OCI-LY3 (cell line): ENCODE measurements around the gene VAC14.

ENCODE experiments used
- H2AFZ ChIP-seq: fragments of 200-600, 300-600 bp; shearing (Covaris generic); 2 replicates; pipeline ENCODE4 v1.6.0; 2014; ENCODE audit warnings: antibody characterized with exemption, low read depth, low read length
- H3K27ac ChIP-seq: fragments of 200-600, 300-600 bp; sonication (generic); 2 replicates; pipeline ENCODE4 v1.5.1; 2014; ENCODE audit warnings: mild to moderate bottlenecking, low read length, moderate library complexity, mixed read lengths
- H3K27me3 ChIP-seq: fragments of 200-600, 300-600 bp; sonication (generic); 2 replicates; pipeline ENCODE4 v1.6.1; 2014; ENCODE audit warnings: low read depth, low read length, mixed read lengths
- H3K36me3 ChIP-seq: fragments of 200-600, 300-600 bp; sonication (generic); replicated peaks from 2 replicates; pipeline ENCODE3; 2014; ENCODE audit warnings: low read depth, low read length, mixed read lengths
- H3K4me1 ChIP-seq: fragments of 300-600, 200-600 bp; sonication (generic); 2 replicates; pipeline ENCODE4 v1.6.1; 2014; ENCODE audit warnings: low read length, mixed read lengths
- H3K4me2 ChIP-seq: fragments of 200-600, 300-600 bp; sonication (generic); 2 replicates; pipeline ENCODE4 v1.6.1; 2014; ENCODE audit warnings: low read length, mixed read lengths
- H3K4me3 ChIP-seq: fragments of 300-600, 200-600 bp; sonication (generic); 2 replicates; pipeline ENCODE4 v1.5.1; 2014; ENCODE audit warnings: antibody characterized with exemption, mild to moderate bottlenecking, low read length, moderate library complexity
- H3K79me2 ChIP-seq: fragments of 300-600, 200-600 bp; shearing (Covaris generic); 2 replicates; pipeline ENCODE4 v1.6.1; 2014; ENCODE audit warnings: mild to moderate bottlenecking, low read length, mixed read lengths
- H3K9ac ChIP-seq: fragments of 300-600, 200-600 bp; shearing (Covaris generic); 2 replicates; pipeline ENCODE4 v1.6.0; 2014; ENCODE audit warnings: mild to moderate bottlenecking, low read length, moderate library complexity
- H3K9me3 ChIP-seq: fragments of 200-600, 300-600 bp; shearing (Covaris generic); 2 replicates; pipeline ENCODE4 v1.6.1; 2014; ENCODE audit warnings: low read length, mixed read lengths; ENCODE audit not compliant: insufficient read depth
- H4K20me1 ChIP-seq: fragments of 200-600, 300-600 bp; sonication (generic); 2 replicates; pipeline ENCODE4 v1.6.1; 2016; ENCODE audit warnings: low read length, mixed read lengths; ENCODE audit not compliant: insufficient read depth
- EZH2phosphoT487 ChIP-seq: fragments of 200-600 bp; shearing (Covaris generic); IDR thresholded peaks from 2 replicates; pipeline ENCODE4 v1.6.1; 2018; ENCODE audit warnings: antibody characterized with exemption, mixed run types, low read depth
- TF ChIP-seq, protein P1 (sequence below): fragments of 200-600, 300-600 bp; sonication (generic); IDR thresholded peaks from 2 replicates; pipeline ENCODE4 v1.5.1; 2014; ENCODE audit warnings: antibody characterized with exemption, low read length, low read depth

VAC14 gene

DNA sequence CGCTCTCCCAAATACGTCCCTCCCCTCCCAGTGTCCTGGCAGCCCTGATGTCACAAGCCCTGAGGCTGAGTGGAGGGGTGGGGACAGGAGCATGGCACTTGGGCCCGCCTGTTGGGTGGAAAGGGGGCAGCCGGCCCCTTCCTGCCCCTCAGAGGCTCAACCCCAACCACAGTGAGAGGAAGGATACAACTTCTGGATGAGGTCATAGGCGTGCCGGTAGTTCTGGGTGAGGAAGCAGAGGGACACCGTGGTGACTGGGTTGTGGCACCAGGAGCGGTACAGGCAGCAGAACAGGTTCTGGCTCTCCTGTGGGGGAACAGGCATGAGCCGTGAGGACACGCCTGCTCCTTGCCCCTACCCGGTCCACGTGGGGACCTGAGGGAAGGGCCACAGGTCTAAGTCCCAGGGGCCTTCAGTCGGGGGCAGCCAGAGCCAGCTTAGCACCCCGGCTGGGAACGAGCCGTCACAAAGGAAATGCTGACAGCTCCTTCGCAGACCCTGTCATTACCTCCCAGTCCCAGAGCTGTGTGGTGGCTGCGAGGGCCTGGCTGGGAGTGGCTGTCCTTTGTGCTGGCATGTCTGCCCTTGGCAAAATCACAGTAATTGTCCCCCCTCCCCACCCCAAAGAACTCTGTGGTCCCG lies 103.9 kb downstream of the VAC14 start:
- H3K4me3 ChIP-seq = no peak overlapping the region
- no peaks in the 10 kb centered on the region for H3K79me2 ChIP-seq
- no peaks in the 10 kb centered on the region for H3K27me3 ChIP-seq
- H3K36me3 ChIP-seq = no peaks in the 10 kb centered on the region
- H3K9ac ChIP-seq = no peak overlapping the region
- H3K4me2 ChIP-seq = no peak overlapping the region
- H4K20me1 ChIP-seq = no peaks in the 10 kb centered on the region
- H3K9me3 ChIP-seq = no peaks in the 10 kb centered on the region
- TF ChIP-seq EZH2phosphoT487 = no peak
- TF ChIP-seq, protein P1, sequence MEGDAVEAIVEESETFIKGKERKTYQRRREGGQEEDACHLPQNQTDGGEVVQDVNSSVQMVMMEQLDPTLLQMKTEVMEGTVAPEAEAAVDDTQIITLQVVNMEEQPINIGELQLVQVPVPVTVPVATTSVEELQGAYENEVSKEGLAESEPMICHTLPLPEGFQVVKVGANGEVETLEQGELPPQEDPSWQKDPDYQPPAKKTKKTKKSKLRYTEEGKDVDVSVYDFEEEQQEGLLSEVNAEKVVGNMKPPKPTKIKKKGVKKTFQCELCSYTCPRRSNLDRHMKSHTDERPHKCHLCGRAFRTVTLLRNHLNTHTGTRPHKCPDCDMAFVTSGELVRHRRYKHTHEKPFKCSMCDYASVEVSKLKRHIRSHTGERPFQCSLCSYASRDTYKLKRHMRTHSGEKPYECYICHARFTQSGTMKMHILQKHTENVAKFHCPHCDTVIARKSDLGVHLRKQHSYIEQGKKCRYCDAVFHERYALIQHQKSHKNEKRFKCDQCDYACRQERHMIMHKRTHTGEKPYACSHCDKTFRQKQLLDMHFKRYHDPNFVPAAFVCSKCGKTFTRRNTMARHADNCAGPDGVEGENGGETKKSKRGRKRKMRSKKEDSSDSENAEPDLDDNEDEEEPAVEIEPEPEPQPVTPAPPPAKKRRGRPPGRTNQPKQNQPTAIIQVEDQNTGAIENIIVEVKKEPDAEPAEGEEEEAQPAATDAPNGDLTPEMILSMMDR = no peak
- H2AFZ ChIP-seq = no peak overlapping the region
- no peaks in the 10 kb centered on the region for H3K4me1 ChIP-seq
- no peak overlapping the region for H3K27ac ChIP-seq

DNA sequence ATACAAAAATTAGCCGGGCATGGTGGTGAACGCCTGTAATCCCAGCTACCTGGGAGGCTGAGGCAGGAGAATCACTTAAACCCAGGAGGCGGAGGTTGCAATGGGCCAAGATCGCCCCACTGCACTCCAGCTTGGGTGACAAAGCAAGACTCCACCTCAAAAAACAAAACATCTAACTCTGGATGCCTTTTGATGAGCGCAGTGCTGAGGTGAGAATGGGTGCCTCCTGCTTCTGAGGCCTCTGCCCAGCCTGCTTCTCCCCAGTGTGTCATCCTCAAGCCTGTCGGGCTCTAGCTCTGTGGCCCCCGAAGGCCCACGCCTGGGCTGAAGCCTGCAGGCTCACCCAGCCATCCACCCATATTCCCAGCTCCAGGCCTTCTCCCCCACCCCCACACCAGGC lies 104.6 kb downstream of the VAC14 start:
- H3K4me2 ChIP-seq = no peak overlapping the region
- no peaks in the 10 kb centered on the region for H3K4me1 ChIP-seq
- no peak for TF ChIP-seq EZH2phosphoT487
- TF ChIP-seq, protein P1 = no peak
- H4K20me1 ChIP-seq = no peaks in the 10 kb centered on the region
- no peak overlapping the region for H3K27ac ChIP-seq
- no peaks in the 10 kb centered on the region for H3K36me3 ChIP-seq
- no peaks in the 10 kb centered on the region for H3K9me3 ChIP-seq
- H3K9ac ChIP-seq = no peak overlapping the region
- H3K27me3 ChIP-seq = no peaks in the 10 kb centered on the region
- H3K4me3 ChIP-seq = no peak overlapping the region
- no peak overlapping the region for H2AFZ ChIP-seq
- no peaks in the 10 kb centered on the region for H3K79me2 ChIP-seq

DNA sequence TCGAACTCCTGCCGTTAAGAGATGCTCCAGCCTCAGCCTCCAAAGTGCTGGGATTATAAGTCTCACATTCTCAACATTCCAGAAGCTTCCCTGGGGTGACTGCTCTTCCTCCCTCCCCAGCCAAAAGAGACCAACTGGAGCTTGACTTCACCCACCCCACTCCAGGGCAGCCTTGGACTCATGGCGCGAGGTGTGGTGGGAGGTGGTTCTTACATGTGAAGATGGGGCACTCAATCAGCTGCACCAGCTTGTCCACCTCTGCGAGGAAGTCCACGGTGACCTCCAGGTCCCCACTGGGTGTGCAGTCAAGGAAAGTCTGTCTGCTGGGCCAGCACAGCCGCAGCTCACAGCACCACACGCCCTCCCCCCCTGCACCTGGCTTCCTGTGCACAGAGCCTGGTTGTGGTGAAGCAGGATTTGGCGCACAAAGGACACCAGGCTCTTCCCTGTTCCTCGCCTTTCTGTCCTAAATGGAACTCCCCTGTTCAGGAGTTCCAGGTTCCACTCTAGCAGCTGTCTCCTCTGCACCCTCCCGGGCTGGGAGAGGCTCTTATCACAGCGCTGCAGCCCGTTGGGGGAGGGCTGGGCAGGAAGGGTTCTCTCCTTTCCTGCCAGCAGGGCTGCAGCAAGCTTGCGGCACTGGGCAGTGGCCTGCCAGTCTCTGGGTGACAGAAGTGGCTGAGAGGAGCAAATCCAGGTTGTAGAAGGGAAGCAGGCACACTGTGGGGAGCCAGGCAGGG lies 105.5 kb downstream of the VAC14 start:
- no peak overlapping the region for H2AFZ ChIP-seq
- H3K9ac ChIP-seq = no peak overlapping the region
- TF ChIP-seq, protein P1 = no peak
- no peak for TF ChIP-seq EZH2phosphoT487
- no peaks in the 10 kb centered on the region for H3K4me1 ChIP-seq
- H3K27me3 ChIP-seq = no peaks in the 10 kb centered on the region
- no peak overlapping the region for H3K4me2 ChIP-seq
- H3K4me3 ChIP-seq = no peak overlapping the region
- no peaks in the 10 kb centered on the region for H3K9me3 ChIP-seq
- H3K79me2 ChIP-seq = no peaks in the 10 kb centered on the region
- H4K20me1 ChIP-seq = no peaks in the 10 kb centered on the region
- no peak overlapping the region for H3K27ac ChIP-seq
- no peaks in the 10 kb centered on the region for H3K36me3 ChIP-seq

DNA sequence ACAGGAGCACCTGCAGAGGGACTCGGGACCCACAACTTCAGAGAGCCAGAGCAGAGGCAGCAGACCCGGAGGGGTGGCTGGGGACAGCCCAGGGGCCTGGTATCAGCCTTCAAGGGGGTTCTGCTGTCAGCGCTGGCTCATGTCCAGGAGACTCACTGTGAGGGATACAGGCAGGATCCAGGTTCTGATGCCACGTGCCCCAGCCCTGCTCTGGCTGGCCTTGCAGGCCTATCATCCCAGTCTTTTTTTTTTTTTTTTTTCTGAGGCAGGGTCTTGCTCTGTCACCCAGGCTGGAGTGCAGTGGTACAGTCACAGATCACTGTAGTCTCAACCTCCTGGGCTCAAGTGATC lies 106.1 kb downstream of the VAC14 start:
- no peaks in the 10 kb centered on the region for H3K9me3 ChIP-seq
- H2AFZ ChIP-seq = no peak overlapping the region
- H3K4me1 ChIP-seq = no peaks in the 10 kb centered on the region
- no peaks in the 10 kb centered on the region for H3K79me2 ChIP-seq
- no peak overlapping the region for H3K27ac ChIP-seq
- no peaks in the 10 kb centered on the region for H3K27me3 ChIP-seq
- H3K9ac ChIP-seq = no peak overlapping the region
- no peaks in the 10 kb centered on the region for H4K20me1 ChIP-seq
- no peak overlapping the region for H3K4me3 ChIP-seq
- no peak for TF ChIP-seq EZH2phosphoT487
- TF ChIP-seq, protein P1 = no peak
- no peak overlapping the region for H3K4me2 ChIP-seq
- H3K36me3 ChIP-seq = no peaks in the 10 kb centered on the region
